Measurements from ENCODE around the gene CACNB1.

The CACNB1 gene

GRCh38 chr17:39197380-39198185, at the start of gene CACNB1:
Gene CACNB1 (minus strand): TSS chr17:39197669. CDS start chr17:39197495, 174 bp downstream.
- DNase-seq (ENCODE audit: low spot score): peak; percentile 95

GRCh38 chr17:39246274-39246673, 48.8 kb upstream of the CACNB1 start:
- no peak for DNase-seq (ENCODE audit: low spot score)

DNA sequence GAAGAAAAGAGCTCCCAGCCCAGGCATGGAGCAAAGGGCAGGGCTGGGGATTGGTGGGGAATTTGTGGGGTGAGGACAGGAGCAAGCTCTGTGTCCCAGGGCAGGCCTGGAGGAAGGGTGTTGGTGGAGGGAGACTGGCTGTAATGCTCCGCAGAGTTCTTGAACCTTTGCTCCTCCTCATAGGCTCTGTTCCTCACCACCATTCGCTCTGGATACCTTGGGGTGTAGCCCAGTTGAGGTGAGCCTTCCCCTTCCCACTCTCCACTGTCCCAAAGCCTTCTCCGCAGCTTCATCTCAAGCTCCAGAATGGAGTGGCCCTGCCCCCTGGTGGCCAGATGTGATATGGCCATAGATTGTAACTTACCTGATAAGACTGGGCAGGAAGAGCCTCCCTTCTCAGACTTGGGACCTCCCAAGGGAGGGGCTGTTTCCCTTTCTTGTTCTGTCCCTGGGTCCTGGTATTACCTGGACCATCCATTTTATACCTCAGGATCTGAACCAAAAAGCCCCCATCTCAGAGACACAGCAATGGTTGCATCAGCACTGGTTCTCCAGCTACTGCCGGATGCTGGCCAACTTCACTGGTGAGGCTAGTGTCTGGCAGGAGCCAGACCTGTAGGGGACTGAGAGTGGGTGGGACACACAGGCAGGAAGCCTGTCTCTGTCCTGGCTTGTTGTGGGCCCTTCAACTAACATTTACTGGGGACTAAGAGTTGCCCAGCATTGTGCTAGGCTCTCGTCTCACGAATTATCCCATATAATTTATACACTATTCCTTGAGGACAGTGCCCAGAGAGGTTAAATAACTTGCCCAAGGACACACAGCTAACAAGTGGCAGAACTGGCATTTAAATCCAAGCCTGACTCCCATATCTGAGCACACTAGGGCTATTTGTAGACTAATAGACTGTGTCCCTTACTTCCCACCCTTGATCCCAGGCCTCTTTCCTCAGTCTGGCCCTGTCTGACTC, 47.4 kb upstream of the CACNB1 start:
- peak; percentile 88 for DNase-seq (ENCODE audit: low spot score)

DNA sequence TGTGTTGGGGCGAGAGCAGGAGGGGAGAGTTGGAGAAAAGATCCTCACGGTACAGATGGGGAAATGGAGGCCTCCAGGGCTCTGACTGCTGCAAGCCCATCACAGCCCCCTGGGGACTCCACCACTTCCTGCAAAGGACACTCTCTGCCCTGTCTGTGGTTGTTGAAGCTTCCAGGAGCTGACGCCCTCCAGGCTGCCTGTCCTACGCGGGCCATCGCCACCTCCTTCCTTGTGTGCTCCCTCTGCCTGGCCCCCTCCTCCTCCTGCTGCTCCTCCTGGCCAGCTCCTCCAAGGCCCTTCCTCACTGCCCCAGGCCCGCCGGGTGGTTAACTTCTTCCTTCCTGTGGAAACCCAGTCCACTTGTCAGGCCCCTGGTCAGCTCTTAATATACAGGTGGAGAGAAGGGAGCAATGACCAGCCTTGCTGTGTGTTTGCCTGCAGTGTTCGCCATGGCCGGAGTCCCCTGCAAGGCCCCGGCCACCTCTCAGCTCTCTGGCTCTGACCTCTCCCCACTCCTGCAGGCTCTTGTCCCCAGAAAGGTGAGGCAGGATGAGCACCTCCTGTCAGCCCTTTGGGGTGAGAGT, 46.6 kb upstream of the CACNB1 start:
- DNase-seq (ENCODE audit: low spot score): no peak

DNA sequence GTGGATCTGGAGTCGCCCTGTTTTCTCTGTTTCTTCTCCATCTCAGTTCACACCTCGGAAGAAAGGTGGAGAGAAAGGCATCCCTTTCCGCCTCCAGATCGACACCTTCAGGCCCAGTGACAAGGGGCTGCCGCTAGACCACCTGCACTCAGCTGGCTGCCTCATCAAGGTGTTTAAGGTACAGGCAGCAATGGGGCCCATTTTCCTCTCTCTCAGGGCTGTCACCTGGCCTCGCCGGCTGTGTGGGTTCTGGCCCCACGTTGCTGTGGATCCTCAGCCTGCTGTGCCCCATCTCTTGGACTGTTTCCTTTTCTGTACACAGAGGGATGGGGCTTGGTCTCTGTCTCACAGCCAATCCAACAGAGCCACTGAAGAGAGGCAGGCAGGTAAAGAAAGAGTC, 45.7 kb upstream of the CACNB1 start:
- DNase-seq (ENCODE audit: low spot score): no peak

DNA sequence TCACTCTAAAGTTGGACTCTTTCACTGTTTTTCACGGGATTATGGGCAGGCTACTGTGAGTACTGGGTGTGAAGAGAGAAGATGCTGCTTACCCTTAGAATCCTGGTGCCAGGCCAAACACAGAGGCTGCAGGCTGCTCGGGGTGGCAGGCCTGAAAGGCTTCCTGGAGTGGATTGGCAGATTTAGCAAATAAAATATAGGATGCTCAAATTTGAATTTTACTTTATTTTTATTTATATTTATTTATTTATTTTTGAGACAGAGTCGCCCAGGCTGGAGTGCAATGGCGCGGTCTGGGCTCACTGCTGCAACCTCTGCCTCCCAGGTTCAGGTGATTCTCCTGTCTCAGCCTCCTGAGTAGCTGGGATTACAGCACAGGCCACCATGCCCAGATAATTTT, 43.2 kb upstream of the CACNB1 start:
- no peak for DNase-seq (ENCODE audit: low spot score)

DNA sequence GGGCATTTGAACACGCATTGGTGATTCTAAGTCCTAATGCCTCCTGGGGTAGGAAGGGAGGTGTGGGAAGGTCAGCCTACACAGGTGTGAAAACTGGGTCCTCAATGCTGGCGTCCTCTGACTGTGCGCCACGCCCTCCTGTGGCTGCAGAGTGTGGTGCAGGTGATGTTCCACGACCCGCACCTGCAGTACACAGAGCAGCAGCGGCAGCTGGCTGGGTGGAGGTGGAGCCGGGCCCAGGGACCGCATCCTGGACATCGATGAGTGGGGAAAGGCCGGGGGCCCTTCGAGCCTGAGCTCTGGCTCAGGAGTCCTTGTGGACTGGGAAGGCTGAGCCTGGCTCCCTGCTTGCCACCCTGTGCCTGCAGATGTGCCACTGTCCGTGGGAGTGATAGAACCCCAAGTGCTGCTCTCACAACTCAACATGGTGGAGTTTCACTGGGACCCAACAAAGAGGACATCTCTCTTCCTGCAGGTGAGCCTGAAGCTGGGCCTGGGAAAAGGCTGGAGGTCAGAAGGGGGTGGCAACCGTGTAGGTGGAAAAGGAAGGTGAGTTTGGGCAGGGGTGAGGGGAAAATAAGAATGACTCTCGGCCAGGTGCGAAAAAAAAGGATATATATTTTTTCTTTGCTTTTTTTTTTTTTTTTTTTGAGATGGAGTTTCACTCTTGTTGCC, 42.3 kb upstream of the CACNB1 start:
- no peak for DNase-seq (ENCODE audit: low spot score)

- DNase-seq (ENCODE audit: low spot score): no peak
Observed at GRCh38 chr17:39238311-39238972, 41.0 kb upstream of the CACNB1 start.

GRCh38 chr17:39237586-39237985, 40.1 kb upstream of the CACNB1 start:
- DNase-seq (ENCODE audit: low spot score): no peak

GRCh38 chr17:39236981-39237441, 39.5 kb upstream of the CACNB1 start:
- DNase-seq (ENCODE audit: low spot score): no peak

- DNase-seq (ENCODE audit: low spot score): no peak
Observed at GRCh38 chr17:39236450-39236927, 39.0 kb upstream of the CACNB1 start.

DNA sequence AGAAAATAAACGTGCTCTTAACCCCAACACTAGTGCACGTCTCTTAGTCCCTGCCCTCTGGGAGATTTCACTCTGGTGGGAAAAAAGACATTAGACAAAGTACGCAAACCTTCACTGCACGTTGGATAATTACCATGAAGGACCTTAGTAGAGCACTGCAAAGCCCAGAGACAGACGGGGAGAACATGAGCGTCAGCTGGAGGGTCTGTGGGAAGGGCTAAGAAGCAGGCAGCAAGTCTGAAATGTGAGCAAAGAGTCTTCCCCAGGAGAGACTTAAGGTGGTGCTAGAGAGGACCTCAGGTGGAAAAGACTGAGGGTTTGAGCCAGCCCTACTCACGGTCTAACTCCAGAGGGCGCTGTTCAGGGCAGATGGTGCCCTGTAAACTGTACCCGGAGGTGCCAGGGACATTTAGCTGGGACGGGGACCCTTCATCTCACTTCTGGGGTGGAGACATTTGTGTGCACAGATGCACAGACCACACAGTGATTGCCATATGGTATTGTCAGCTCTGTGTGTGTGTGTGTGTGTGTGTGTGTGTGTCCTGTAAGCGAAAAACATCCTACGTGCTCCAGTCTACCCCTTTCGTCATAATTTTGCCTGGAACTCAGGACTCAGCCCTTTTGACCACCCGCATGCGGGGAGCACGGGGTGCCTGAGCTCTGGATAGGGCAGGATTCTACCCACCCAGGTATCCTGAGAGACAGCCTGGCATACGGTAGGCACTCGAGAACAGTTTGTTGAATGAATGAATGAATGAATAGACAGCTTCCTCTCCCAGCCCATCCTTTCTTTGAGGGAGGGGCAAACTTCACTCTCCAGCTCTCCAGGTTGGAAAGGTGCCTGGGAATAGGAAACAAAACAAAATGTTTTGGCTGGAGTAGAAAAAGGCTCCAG, 38.3 kb upstream of the CACNB1 start:
- DNase-seq (ENCODE audit: low spot score): peak; percentile 61

- DNase-seq (ENCODE audit: low spot score): peak; percentile 90
Observed at GRCh38 chr17:39231591-39232551, 34.4 kb upstream of the CACNB1 start.

DNA sequence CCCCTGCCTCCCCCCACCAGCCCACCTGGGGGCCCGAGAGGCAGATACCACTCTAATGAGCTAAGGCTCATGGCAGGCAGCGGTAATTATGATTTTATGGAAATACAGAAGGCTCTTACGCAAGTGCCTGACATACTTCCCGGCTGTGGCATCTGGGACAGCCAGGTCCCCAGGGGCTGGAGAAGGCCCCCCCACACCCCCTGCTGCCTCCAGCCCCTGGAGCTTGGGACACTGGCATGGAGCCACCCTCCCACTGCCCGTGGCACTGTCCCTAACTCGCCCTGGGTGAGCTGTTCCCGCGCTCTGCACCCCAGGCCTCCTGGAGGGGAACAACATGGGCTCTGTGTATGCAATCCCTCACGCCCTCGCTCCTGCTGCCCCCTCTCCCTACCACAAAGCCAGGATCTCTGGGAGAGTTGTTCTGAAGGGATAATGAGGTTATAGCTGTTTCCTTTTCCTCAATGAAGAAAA, 33.7 kb upstream of the CACNB1 start:
- DNase-seq (ENCODE audit: low spot score): no peak

GRCh38 chr17:39230361-39230760, 32.9 kb upstream of the CACNB1 start:
- no peak for DNase-seq (ENCODE audit: low spot score)

DNA sequence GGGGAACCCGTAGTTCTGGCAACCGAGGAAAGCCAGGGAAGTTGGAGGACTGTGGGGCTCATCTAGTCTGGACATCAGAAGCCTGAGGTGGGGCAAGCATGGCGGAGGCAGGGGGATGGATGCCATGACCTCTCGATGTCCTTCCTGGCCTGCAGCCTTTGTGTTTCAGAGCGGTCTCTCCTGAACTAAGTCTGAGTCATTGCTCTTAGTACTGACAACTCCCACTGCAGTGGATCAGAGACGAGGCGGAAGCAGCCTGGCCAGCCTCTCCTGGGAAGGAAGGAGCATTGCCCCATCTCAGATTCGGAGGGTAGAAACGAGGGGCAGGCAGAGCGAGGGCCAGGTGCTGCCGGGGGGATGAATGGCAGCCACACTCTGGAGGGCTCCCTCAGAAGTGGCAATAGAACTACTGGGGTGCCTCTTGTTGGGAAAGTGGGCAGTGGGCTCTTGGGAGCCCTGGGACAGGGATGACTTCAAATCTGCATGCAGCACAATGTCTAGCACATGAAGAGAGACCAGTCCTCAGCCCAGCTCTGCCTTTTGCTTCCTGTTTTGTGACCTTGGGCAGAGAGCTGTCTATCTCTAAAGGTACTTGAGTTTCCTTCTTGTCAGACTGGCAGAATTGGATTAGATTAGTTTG, 31.9 kb upstream of the CACNB1 start:
- DNase-seq (ENCODE audit: low spot score): peak; percentile 78

GRCh38 chr17:39227364-39227919, 30.0 kb upstream of the CACNB1 start:
- DNase-seq (ENCODE audit: low spot score): no peak
